Measurements from ENCODE around the gene TMEM140. TPM values are rescaled to one million over a fixed set of nuclear protein-coding genes. Genes with fewer than 3 reads are reported as not detected.

The TMEM140 gene
- total and polyA plus RNA-seq, 9 of the 15 experiments (the other 6 are each of a cell fraction or from before 2014, with no cell fraction given), result 0.03 to 0.82 (median 0.23) TPM

- TF ChIP-seq ZBTB2 (IDR thresholded peaks at IDR 0.05), result no peak
- no peak for TF ChIP-seq PCBP2 (IDR thresholded peaks at IDR 0.05; ENCODE audit: low read depth, low read length, poor library complexity, severe bottlenecking)
- no peak for TF ChIP-seq EZH2 (IDR thresholded peaks at IDR 0.05; ENCODE audit: borderline replicate concordance, low read depth, low read length)
- TF ChIP-seq, protein P1, sequence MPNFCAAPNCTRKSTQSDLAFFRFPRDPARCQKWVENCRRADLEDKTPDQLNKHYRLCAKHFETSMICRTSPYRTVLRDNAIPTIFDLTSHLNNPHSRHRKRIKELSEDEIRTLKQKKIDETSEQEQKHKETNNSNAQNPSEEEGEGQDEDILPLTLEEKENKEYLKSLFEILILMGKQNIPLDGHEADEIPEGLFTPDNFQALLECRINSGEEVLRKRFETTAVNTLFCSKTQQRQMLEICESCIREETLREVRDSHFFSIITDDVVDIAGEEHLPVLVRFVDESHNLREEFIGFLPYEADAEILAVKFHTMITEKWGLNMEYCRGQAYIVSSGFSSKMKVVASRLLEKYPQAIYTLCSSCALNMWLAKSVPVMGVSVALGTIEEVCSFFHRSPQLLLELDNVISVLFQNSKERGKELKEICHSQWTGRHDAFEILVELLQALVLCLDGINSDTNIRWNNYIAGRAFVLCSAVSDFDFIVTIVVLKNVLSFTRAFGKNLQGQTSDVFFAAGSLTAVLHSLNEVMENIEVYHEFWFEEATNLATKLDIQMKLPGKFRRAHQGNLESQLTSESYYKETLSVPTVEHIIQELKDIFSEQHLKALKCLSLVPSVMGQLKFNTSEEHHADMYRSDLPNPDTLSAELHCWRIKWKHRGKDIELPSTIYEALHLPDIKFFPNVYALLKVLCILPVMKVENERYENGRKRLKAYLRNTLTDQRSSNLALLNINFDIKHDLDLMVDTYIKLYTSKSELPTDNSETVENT (CRISPR knock-in tag; IDR thresholded peaks at IDR 0.05), result no peak
- TF ChIP-seq MXI1 (IDR thresholded peaks at IDR 0.05; ENCODE audit: low read depth, low read length), result no peak
- TF ChIP-seq ZBTB7A (IDR thresholded peaks at IDR 0.05; ENCODE audit: borderline replicate concordance, control insufficient read depth, low read depth, low read length), result no peak
- peak in 1 of 2 experiments; percentile 52; a peak in 1 of 4 replicates for TF ChIP-seq SRF (CRISPR knock-in tag; IDR thresholded peaks at IDR 0.05)
- TF ChIP-seq ZNF444 (CRISPR knock-in tag; IDR thresholded peaks at IDR 0.05), result no peak
- no peak for TF ChIP-seq MYC (IDR thresholded peaks at IDR 0.05; ENCODE audit: low read depth, low read length)
- no peak for TF ChIP-seq MYC (CRISPR knock-in tag; IDR thresholded peaks at IDR 0.05; ENCODE audit: borderline replicate concordance, low read depth)
- no peak for TF ChIP-seq RBM34 (IDR thresholded peaks at IDR 0.05; ENCODE audit: borderline replicate concordance, insufficient read depth, low read length)
- TF ChIP-seq NFXL1 (CRISPR knock-in tag; IDR thresholded peaks at IDR 0.05), result no peak
- TF ChIP-seq CBX2 (IDR thresholded peaks at IDR 0.05; ENCODE audit: insufficient read depth, low read length, poor library complexity, severe bottlenecking), result no peak
- TF ChIP-seq ZNF232 (CRISPR knock-in tag; IDR thresholded peaks at IDR 0.05), result no peak
- TF ChIP-seq WHSC1 (IDR thresholded peaks at IDR 0.05; ENCODE audit: low read length), result no peak
- no peak for TF ChIP-seq TSC22D4 (tag; IDR thresholded peaks at IDR 0.05)
- TF ChIP-seq ZBTB17 (CRISPR knock-in tag; IDR thresholded peaks at IDR 0.05), result no peak; the same call in 1 of the 2 replicates
- TF ChIP-seq TFAM (CRISPR knock-in tag; conservative IDR thresholded peaks at IDR 0.05), result no peak
- no peak for TF ChIP-seq POLR2G (IDR thresholded peaks at IDR 0.05; ENCODE audit: low read depth, low read length)
- TF ChIP-seq ARID3A (IDR thresholded peaks at IDR 0.05; ENCODE audit: borderline replicate concordance, low read depth, low read length), result no peak
- no peak for TF ChIP-seq HMG20A (CRISPR knock-in tag; conservative IDR thresholded peaks at IDR 0.05)
- no peak for TF ChIP-seq HMG20B (CRISPR knock-in tag; IDR thresholded peaks at IDR 0.05)
Measured at GRCh38 chr7:135147341-135147898, 452 bp upstream of the TMEM140 start (continued).

All from K562 (cell line).